ENCODE data around the gene SNTB2. TPM values are rescaled to one million over a fixed set of nuclear protein-coding genes. Genes with fewer than 3 reads are reported as not detected.

SNTB2 gene
- polyA plus RNA-seq, 3 donors: 1.2 to 6.0 (median 5.0) TPM

GRCh38 chr16:69204172-69204571 lies 17.2 kb downstream of the SNTB2 start:
- H3K9me3 ChIP-seq (replicated peaks in 1 of 2; ENCODE audit: control insufficient read depth in 1 of 2, insufficient read depth in 1 of 2, low read length in 2 of 2): no peaks in the 10 kb centered on the region
- H3K4me3 ChIP-seq (replicated peaks in 1 of 3; ENCODE audit: low read depth in 2 of 3, low read length in 3 of 3): no peak overlapping the region
- H3K27me3 Mint-ChIP-seq (ENCODE audit: low read depth in 3 of 3): peaks cover 0 to 10% (median 8%) of the 10 kb centered on the region in 3 donors
- H3K4me1 Mint-ChIP-seq: peaks cover 15% of the 10 kb centered on the region
- H3K9ac ChIP-seq (ENCODE audit: insufficient read depth, low read length, poor library complexity, severe bottlenecking): no peak overlapping the region
- no peaks in the 10 kb centered on the region for H3K36me3 Mint-ChIP-seq
- no peaks in the 10 kb centered on the region for H3K79me2 ChIP-seq (ENCODE audit: insufficient read depth, low read length)
- no peak overlapping the region for H3K27ac ChIP-seq (ENCODE audit: low read depth in 1 of 2, low read length in 2 of 2)
- H3K27ac Mint-ChIP-seq: no peak overlapping the region
- H3K4me1 ChIP-seq (ENCODE audit: control insufficient read depth in 1 of 2, insufficient read depth in 2 of 2, low read length in 2 of 2): no peaks in the 10 kb centered on the region
- peak in 1 of 3 donors; percentile 8 for DNase-seq
- H3K9me3 Mint-ChIP-seq: peaks cover 0 to 2% (median 0%) of the 10 kb centered on the region in 7 donors
- no peaks in the 10 kb centered on the region for H3K27me3 ChIP-seq (ENCODE audit: control insufficient read depth in 2 of 2, insufficient read depth in 2 of 2, low read length in 2 of 2)
- intact Hi-C loops (cut with micrococcal nuclease): no loop called here
- no peaks in the 10 kb centered on the region for H3K36me3 ChIP-seq (replicated peaks in 1 of 2; ENCODE audit: control insufficient read depth in 1 of 2, insufficient read depth in 2 of 2, low read length in 2 of 2)
- no peak overlapping the region for H3K4me2 ChIP-seq (replicated peaks; ENCODE audit: extremely low read depth, low read length, poor library complexity, severe bottlenecking)
- no peak for TF ChIP-seq CTCF (IDR thresholded peaks at IDR 0.05)
- no peak overlapping the region for H3K4me3 Mint-ChIP-seq
- no peak overlapping the region for H2AFZ ChIP-seq (ENCODE audit: insufficient read depth, low read depth, low read length, poor library complexity, severe bottlenecking)
- peaks cover 6% of the 10 kb centered on the region for H4K20me1 ChIP-seq (ENCODE audit: insufficient read depth, low read length)

- H3K4me1 ChIP-seq (ENCODE audit: control insufficient read depth in 1 of 2, insufficient read depth in 2 of 2, low read length in 2 of 2): no peaks in the 10 kb centered on the region
- H3K79me2 ChIP-seq (ENCODE audit: insufficient read depth, low read length): no peaks in the 10 kb centered on the region
- H3K27ac ChIP-seq (ENCODE audit: low read depth in 1 of 2, low read length in 2 of 2): no peak overlapping the region
- H3K4me3 ChIP-seq (replicated peaks in 1 of 3; ENCODE audit: low read depth in 2 of 3, low read length in 3 of 3): no peak overlapping the region
- H3K4me2 ChIP-seq (replicated peaks; ENCODE audit: extremely low read depth, low read length, poor library complexity, severe bottlenecking): no peak overlapping the region
- TF ChIP-seq CTCF (IDR thresholded peaks at IDR 0.05): no peak
- intact Hi-C loops (cut with micrococcal nuclease): no loop called here
- H3K36me3 ChIP-seq (replicated peaks in 1 of 2; ENCODE audit: control insufficient read depth in 1 of 2, insufficient read depth in 2 of 2, low read length in 2 of 2): no peaks in the 10 kb centered on the region
- Mint-ChIP-seq H3K36me3 (no peaks in the 10 kb centered on the region), H3K27ac (no peak overlapping the region), H3K27me3 (ENCODE audit: low read depth in 3 of 3) (peaks cover 5 to 6% (median 5%) of the 10 kb centered on the region in 3 donors), H3K4me1 (peaks cover 1% of the 10 kb centered on the region), H3K9me3 (peaks cover 0 to 2% (median 0%) of the 10 kb centered on the region in 7 donors), H3K4me3 (no peak overlapping the region)
- H3K9me3 ChIP-seq (replicated peaks in 1 of 2; ENCODE audit: control insufficient read depth in 1 of 2, insufficient read depth in 1 of 2, low read length in 2 of 2): no peaks in the 10 kb centered on the region
- H3K27me3 ChIP-seq (ENCODE audit: control insufficient read depth in 2 of 2, insufficient read depth in 2 of 2, low read length in 2 of 2): no peaks in the 10 kb centered on the region
- no CpG with 5 or more reads among the region's 4 CpGs for WGBS (ENCODE audit: insufficient coverage)
- H3K9ac ChIP-seq (ENCODE audit: insufficient read depth, low read length, poor library complexity, severe bottlenecking): no peak overlapping the region
- H4K20me1 ChIP-seq (ENCODE audit: insufficient read depth, low read length): peaks cover 3% of the 10 kb centered on the region
- DNase-seq: no peak
- H2AFZ ChIP-seq (ENCODE audit: insufficient read depth, low read depth, low read length, poor library complexity, severe bottlenecking): no peak overlapping the region
Observed at GRCh38 chr16:69209735-69210134, 22.8 kb downstream of the SNTB2 start.
